ENCODE results near the gene TRIM29. TPM values are rescaled to one million over a fixed set of nuclear protein-coding genes. Genes with fewer than 3 reads are reported as not detected.

The TRIM29 gene
- total and polyA plus RNA-seq, 12 donors = 0.17 to 0.64 (median 0.30) TPM; not detected in 9

GRCh38 chr11:120185706-120186455 is 48.0 kb upstream of the TRIM29 start:
- Histone ChIP-seq H3K27me3 (peaks cover 0 to 6% (median 0%) of the 10 kb centered on the region in 7 donors), H3K4me1 (peaks cover 5 to 78% (median 40%) of the 10 kb centered on the region in 9 donors), H3K27ac (peak overlapping the region; percentile 71 to 88 (median 83)), H3K4me3 (peak overlapping the region in 3 of 10 donors; percentile 14 to 36 (median 24)), H3K9me3 (no peaks in the 10 kb centered on the region), H3K36me3 (no peaks in the 10 kb centered on the region)
- WGBS, 2 donors = 66 to 70% methylated on average over 3 of the region's 3 CpGs
- ATAC-seq (peak in 7 of 8 donors; percentile 34 to 74 (median 60)), DNase-seq (peak in 1 of 2 donors; percentile 83)
- intact Hi-C loops (cut with DNase I) = loop anchor here in 1 of 10 donors (2.0 kb wide), 1 partner anchor 25 kb away; the partner anchor contains the start of gene OAF
- no peak for TF ChIP-seq CTCF (IDR thresholded peaks at IDR 0.05)

GRCh38 chr11:120184946-120185705 is 47.2 kb upstream of the TRIM29 start:
- Histone ChIP-seq H3K4me3 (peak overlapping the region in 4 of 10 donors; percentile 14 to 36 (median 26)), H3K4me1 (peaks cover 5 to 85% (median 48%) of the 10 kb centered on the region in 9 donors)
- ATAC-seq = peak; percentile 59 to 83 (median 80)

GRCh38 chr11:120184371-120184945 is 46.5 kb upstream of the TRIM29 start:
- Histone ChIP-seq H3K4me1 (peaks cover 5 to 92% (median 50%) of the 10 kb centered on the region in 9 donors), H3K27me3 (peaks cover 0 to 4% (median 0%) of the 10 kb centered on the region in 7 donors), H3K36me3 (no peaks in the 10 kb centered on the region), H3K4me3 (peak overlapping the region in 3 of 10 donors; percentile 24 to 36 (median 29)), H3K9me3 (no peaks in the 10 kb centered on the region), H3K27ac (peak overlapping the region; percentile 71 to 88 (median 83))
- intact Hi-C loops (cut with DNase I) = loop anchor here in 2 of 10 donors (5.0 kb wide), 1 partner anchor 33 kb away; no protein-coding TSS in a partner anchor
- peak; percentile 26 to 61 (median 44) for ATAC-seq
- no peak for TF ChIP-seq CTCF (IDR thresholded peaks at IDR 0.05)
- WGBS, 2 donors = 59 to 63% methylated on average over 11 of the region's 11 CpGs
- DNase-seq = peak; percentile 68 to 70

More at GRCh38 chr11:120184946-120185705, 47.2 kb upstream of the TRIM29 start:
- intact Hi-C loops (cut with DNase I) = loop anchor here in 2 of 10 donors (5.0 kb wide), 1 partner anchor 32 kb away; no protein-coding TSS in a partner anchor
- no peaks in the 10 kb centered on the region for H3K9me3 ChIP-seq
- H3K27ac ChIP-seq = peak overlapping the region; percentile 71 to 88 (median 83)
- TF ChIP-seq CTCF (IDR thresholded peaks at IDR 0.05) = no peak
- H3K36me3 ChIP-seq = no peaks in the 10 kb centered on the region
- WGBS, 2 donors = 45 to 54% methylated on average over 7 of the region's 7 CpGs
- peak; percentile 71 to 82 for DNase-seq
- peaks cover 0 to 4% (median 0%) of the 10 kb centered on the region in 7 donors for H3K27me3 ChIP-seq
